ENCODE results near the gene FLVCR2. TPM values are rescaled to one million over a fixed set of nuclear protein-coding genes. Genes with fewer than 3 reads are reported as not detected.
A peak's percentile ranks its signal among the peaks of the same experiment; 100 is the strongest.

The FLVCR2 gene
- total and polyA plus RNA-seq, 2 of the 13 experiments (the other 11 are each of a cell fraction or from before 2014, with no cell fraction given) = 9.9 to 10.5 TPM

GRCh38 chr14:75627406-75627805 is 49.0 kb downstream of the FLVCR2 start (continued):
- no peak for TF ChIP-seq ZNF34 (CRISPR knock-in tag; IDR thresholded peaks at IDR 0.05; ENCODE audit: borderline replicate concordance)
- TF ChIP-seq ZNF225 (CRISPR knock-in tag; IDR thresholded peaks at IDR 0.05) = no peak
- no peak for TF ChIP-seq NFE2 (CRISPR knock-in tag; IDR thresholded peaks at IDR 0.05)
- no peak for TF ChIP-seq ZFY (CRISPR knock-in tag; IDR thresholded peaks at IDR 0.05)
- TF ChIP-seq, protein P1, sequence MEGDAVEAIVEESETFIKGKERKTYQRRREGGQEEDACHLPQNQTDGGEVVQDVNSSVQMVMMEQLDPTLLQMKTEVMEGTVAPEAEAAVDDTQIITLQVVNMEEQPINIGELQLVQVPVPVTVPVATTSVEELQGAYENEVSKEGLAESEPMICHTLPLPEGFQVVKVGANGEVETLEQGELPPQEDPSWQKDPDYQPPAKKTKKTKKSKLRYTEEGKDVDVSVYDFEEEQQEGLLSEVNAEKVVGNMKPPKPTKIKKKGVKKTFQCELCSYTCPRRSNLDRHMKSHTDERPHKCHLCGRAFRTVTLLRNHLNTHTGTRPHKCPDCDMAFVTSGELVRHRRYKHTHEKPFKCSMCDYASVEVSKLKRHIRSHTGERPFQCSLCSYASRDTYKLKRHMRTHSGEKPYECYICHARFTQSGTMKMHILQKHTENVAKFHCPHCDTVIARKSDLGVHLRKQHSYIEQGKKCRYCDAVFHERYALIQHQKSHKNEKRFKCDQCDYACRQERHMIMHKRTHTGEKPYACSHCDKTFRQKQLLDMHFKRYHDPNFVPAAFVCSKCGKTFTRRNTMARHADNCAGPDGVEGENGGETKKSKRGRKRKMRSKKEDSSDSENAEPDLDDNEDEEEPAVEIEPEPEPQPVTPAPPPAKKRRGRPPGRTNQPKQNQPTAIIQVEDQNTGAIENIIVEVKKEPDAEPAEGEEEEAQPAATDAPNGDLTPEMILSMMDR (CRISPR knock-in tag; IDR thresholded peaks at IDR 0.05) = peak; percentile 11; the same call in 1 of the 2 replicates
- TF ChIP-seq ZMAT3 (CRISPR knock-in tag; conservative IDR thresholded peaks at IDR 0.05) = no peak
- TF ChIP-seq NR1H2 (CRISPR knock-in tag; IDR thresholded peaks at IDR 0.05; ENCODE audit: borderline replicate concordance, low read depth) = no peak
- 0 out of 2 replicates have a peak, but pooled peaks have one; percentile 27 for TF ChIP-seq KAT8 (CRISPR knock-in tag; IDR thresholded peaks at IDR 0.05)
- TF ChIP-seq ZNF317 (CRISPR knock-in tag; IDR thresholded peaks at IDR 0.05) = no peak
- no peak for TF ChIP-seq ZNF318 (CRISPR knock-in tag; IDR thresholded peaks at IDR 0.05)
- TF ChIP-seq ZNF652 (CRISPR knock-in tag; IDR thresholded peaks at IDR 0.05; ENCODE audit: borderline replicate concordance, low read depth) = no peak
- TF ChIP-seq, protein P2, sequence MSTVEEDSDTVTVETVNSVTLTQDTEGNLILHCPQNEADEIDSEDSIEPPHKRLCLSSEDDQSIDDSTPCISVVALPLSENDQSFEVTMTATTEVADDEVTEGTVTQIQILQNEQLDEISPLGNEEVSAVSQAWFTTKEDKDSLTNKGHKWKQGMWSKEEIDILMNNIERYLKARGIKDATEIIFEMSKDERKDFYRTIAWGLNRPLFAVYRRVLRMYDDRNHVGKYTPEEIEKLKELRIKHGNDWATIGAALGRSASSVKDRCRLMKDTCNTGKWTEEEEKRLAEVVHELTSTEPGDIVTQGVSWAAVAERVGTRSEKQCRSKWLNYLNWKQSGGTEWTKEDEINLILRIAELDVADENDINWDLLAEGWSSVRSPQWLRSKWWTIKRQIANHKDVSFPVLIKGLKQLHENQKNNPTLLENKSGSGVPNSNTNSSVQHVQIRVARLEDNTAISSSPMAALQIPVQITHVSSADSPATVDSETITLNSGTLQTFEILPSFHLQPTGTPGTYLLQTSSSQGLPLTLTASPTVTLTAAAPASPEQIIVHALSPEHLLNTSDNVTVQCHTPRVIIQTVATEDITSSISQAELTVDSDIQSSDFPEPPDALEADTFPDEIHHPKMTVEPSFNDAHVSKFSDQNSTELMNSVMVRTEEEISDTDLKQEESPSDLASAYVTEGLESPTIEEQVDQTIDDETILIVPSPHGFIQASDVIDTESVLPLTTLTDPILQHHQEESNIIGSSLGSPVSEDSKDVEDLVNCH (CRISPR knock-in tag; IDR thresholded peaks at IDR 0.05) = no peak
- TF ChIP-seq ZSCAN22 (CRISPR knock-in tag; IDR thresholded peaks at IDR 0.05) = no peak
- TF ChIP-seq RARA (CRISPR knock-in tag; IDR thresholded peaks at IDR 0.05) = 0 out of 2 replicates have a peak, but pooled peaks have one; percentile 6
- TF ChIP-seq ERF (CRISPR knock-in tag; IDR thresholded peaks at IDR 0.05) = no peak
- no peak for TF ChIP-seq ZNF589 (CRISPR knock-in tag; conservative IDR thresholded peaks at IDR 0.05)
- TF ChIP-seq SMAD3 (CRISPR knock-in tag; IDR thresholded peaks at IDR 0.05) = no peak
- TF ChIP-seq HOXA5 (CRISPR knock-in tag; IDR thresholded peaks at IDR 0.05) = no peak

Data from HepG2 (cell line).